IPS DF 6.9 (cell line): Measurements from ENCODE around the gene BNC2.

Experiments used
- DNase-seq: peaks from one replicate; pipeline ENCODE4 v3.0.0-alpha.2; 2013; ENCODE audit warnings: low read depth, low spot score
- H3K27ac ChIP-seq: one replicate; pipeline ENCODE4 v1.5.1; 2013; ENCODE audit warnings: low read length, control low read depth
- H3K27me3 ChIP-seq: 2 replicates; pipeline ENCODE4 v1.6.1; 2013; ENCODE audit warnings: mild to moderate bottlenecking, low read length; ENCODE audit not compliant: control insufficient read depth, insufficient read depth
- H3K36me3 ChIP-seq: 2 replicates; pipeline ENCODE4 v1.6.1; 2013; ENCODE audit warnings: low read length; ENCODE audit not compliant: control insufficient read depth, insufficient read depth
- H3K4me1 ChIP-seq: 2 replicates; pipeline ENCODE4 v1.6.1; 2013; ENCODE audit warnings: low read length; ENCODE audit not compliant: control insufficient read depth, insufficient read depth
- H3K4me3 ChIP-seq: 2 replicates; pipeline ENCODE4 v1.5.1; 2013; ENCODE audit warnings: mild to moderate bottlenecking, low read length
- H3K9me3 ChIP-seq: 2 replicates; pipeline ENCODE4 v1.6.1; 2013; ENCODE audit warnings: low read length, inconsistent platforms; ENCODE audit not compliant: control insufficient read depth, insufficient read depth
- WGBS: extraction: QIAGEN DNeasy Blood & Tissue Kit; methylation state at CpG from one replicate; pipeline ENCODE4 v1.1.7; 2013; ENCODE audit warnings: mixed read lengths, missing lambda C conversion rate; ENCODE audit not compliant: insufficient read length, insufficient coverage; 5-methylcytosine and 5-hydroxymethylcytosine counted together

The BNC2 gene

GRCh38 chr9:16816011-16816410 is 54.5 kb downstream of the BNC2 start:
- H3K4me1 ChIP-seq, result peaks cover 8% of the 10 kb centered on the region
- no peak overlapping the region for H3K4me3 ChIP-seq
- H3K9me3 ChIP-seq, result no peaks in the 10 kb centered on the region
- no peak for DNase-seq
- WGBS, result no CpG with 5 or more reads among the region's 4 CpGs
- no peaks in the 10 kb centered on the region for H3K27me3 ChIP-seq
- H3K36me3 ChIP-seq, result no peaks in the 10 kb centered on the region
- no peak overlapping the region for H3K27ac ChIP-seq

- H3K9me3 ChIP-seq, result no peaks in the 10 kb centered on the region
- WGBS, result no CpG with 5 or more reads among the region's 2 CpGs
- peaks cover 8% of the 10 kb centered on the region for H3K4me1 ChIP-seq
- no peak overlapping the region for H3K4me3 ChIP-seq
- DNase-seq, result no peak
- H3K27ac ChIP-seq, result no peak overlapping the region
- H3K27me3 ChIP-seq, result no peaks in the 10 kb centered on the region
- no peaks in the 10 kb centered on the region for H3K36me3 ChIP-seq
Observed at GRCh38 chr9:16815079-16815478, 55.4 kb downstream of the BNC2 start.

GRCh38 chr9:16813838-16814237 is 56.6 kb downstream of the BNC2 start:
- H3K27ac ChIP-seq, result no peak overlapping the region
- H3K27me3 ChIP-seq, result no peaks in the 10 kb centered on the region
- H3K9me3 ChIP-seq, result no peaks in the 10 kb centered on the region
- H3K4me1 ChIP-seq, result peaks cover 9% of the 10 kb centered on the region
- H3K4me3 ChIP-seq, result no peak overlapping the region
- DNase-seq, result no peak
- no peaks in the 10 kb centered on the region for H3K36me3 ChIP-seq
- no CpG with 5 or more reads among the region's 4 CpGs for WGBS

GRCh38 chr9:16811987-16812685 is 58.3 kb downstream of the BNC2 start:
- no peak overlapping the region for H3K27ac ChIP-seq
- no CpG with 5 or more reads among the region's 5 CpGs for WGBS
- no peak overlapping the region for H3K4me3 ChIP-seq
- H3K27me3 ChIP-seq, result no peaks in the 10 kb centered on the region
- DNase-seq, result no peak
- H3K9me3 ChIP-seq, result no peaks in the 10 kb centered on the region
- H3K4me1 ChIP-seq, result peaks cover 10% of the 10 kb centered on the region
- no peaks in the 10 kb centered on the region for H3K36me3 ChIP-seq

GRCh38 chr9:16809912-16810610 is 60.4 kb downstream of the BNC2 start:
- no peak overlapping the region for H3K27ac ChIP-seq
- DNase-seq, result peak; percentile 100
- no peaks in the 10 kb centered on the region for H3K9me3 ChIP-seq
- no peak overlapping the region for H3K4me3 ChIP-seq
- H3K27me3 ChIP-seq, result no peaks in the 10 kb centered on the region
- no peaks in the 10 kb centered on the region for H3K36me3 ChIP-seq
- WGBS, result no CpG with 5 or more reads among the region's 4 CpGs
- H3K4me1 ChIP-seq, result peaks cover 11% of the 10 kb centered on the region

- Histone ChIP-seq H3K4me3 (no peak overlapping the region), H3K4me1 (peaks cover 6% of the 10 kb centered on the region; the same call in 1 of the 2 replicates), H3K27me3 (no peaks in the 10 kb centered on the region), H3K36me3 (no peaks in the 10 kb centered on the region), H3K9me3 (no peaks in the 10 kb centered on the region), H3K27ac (no peak overlapping the region)
- no peak for DNase-seq
Observed at GRCh38 chr9:16806674-16807073, 63.8 kb downstream of the BNC2 start.

- H3K27ac ChIP-seq, result no peak overlapping the region
- H3K27me3 ChIP-seq, result no peaks in the 10 kb centered on the region
- no peaks in the 10 kb centered on the region for H3K9me3 ChIP-seq
- H3K4me1 ChIP-seq, result peaks cover 4% of the 10 kb centered on the region; the same call in 1 of the 2 replicates
- H3K36me3 ChIP-seq, result no peaks in the 10 kb centered on the region
- DNase-seq, result no peak
- no peak overlapping the region for H3K4me3 ChIP-seq
- no CpG with 5 or more reads among the region's 8 CpGs for WGBS
Observed at GRCh38 chr9:16803648-16804047, 66.8 kb downstream of the BNC2 start.

GRCh38 chr9:16801871-16802466 is 68.5 kb downstream of the BNC2 start:
- H3K27ac ChIP-seq, result no peak overlapping the region
- H3K27me3 ChIP-seq, result no peaks in the 10 kb centered on the region
- H3K4me1 ChIP-seq, result peaks cover 4% of the 10 kb centered on the region; the same call in 1 of the 2 replicates
- H3K36me3 ChIP-seq, result no peaks in the 10 kb centered on the region
- H3K4me3 ChIP-seq, result no peak overlapping the region
- no peaks in the 10 kb centered on the region for H3K9me3 ChIP-seq
- DNase-seq, result no peak
- 100% methylated on average over 3 of the region's 10 CpGs for WGBS

- no peak for DNase-seq
- no CpG with 5 or more reads among the region's 5 CpGs for WGBS
- H3K27ac ChIP-seq, result no peak overlapping the region
- H3K36me3 ChIP-seq, result no peaks in the 10 kb centered on the region
- H3K27me3 ChIP-seq, result no peaks in the 10 kb centered on the region
- H3K9me3 ChIP-seq, result no peaks in the 10 kb centered on the region
- no peak overlapping the region for H3K4me3 ChIP-seq
- peaks cover 2% of the 10 kb centered on the region; the same call in 1 of the 2 replicates for H3K4me1 ChIP-seq
Observed at GRCh38 chr9:16796304-16796825, 74.1 kb downstream of the BNC2 start.

GRCh38 chr9:16794871-16795639 is 75.4 kb downstream of the BNC2 start:
- H3K36me3 ChIP-seq, result no peaks in the 10 kb centered on the region
- no peak overlapping the region for H3K4me3 ChIP-seq
- DNase-seq, result no peak
- H3K27ac ChIP-seq, result no peak overlapping the region
- no CpG with 5 or more reads among the region's 9 CpGs for WGBS
- peaks cover 2% of the 10 kb centered on the region; the same call in 1 of the 2 replicates for H3K4me1 ChIP-seq
- no peaks in the 10 kb centered on the region for H3K9me3 ChIP-seq
- H3K27me3 ChIP-seq, result no peaks in the 10 kb centered on the region
